Ovary (tissue), 9 donors: ENCODE results near the gene EIF2D. TPM values are rescaled to one million over a fixed set of nuclear protein-coding genes. Genes with fewer than 3 reads are reported as not detected.

Experiments
- DNase-seq, 5 donors: peaks; one replicate each; pipeline ENCODE4 v3.0.0-alpha.2; 2019 to 2020
- H3K27ac ChIP-seq, 2 donors: fragments of 200-600 bp; one replicate each; pipeline versions ENCODE4 v1.5.1 to v1.8.0; 2019 to 2022
- H3K27me3 ChIP-seq: fragments of 200-600 bp; one replicate; pipeline ENCODE4 v1.8.0; 2022
- H3K36me3 ChIP-seq: fragments of 200-600 bp; sonication (generic); one replicate; pipeline ENCODE4 v1.5.1; 2019
- H3K4me1 ChIP-seq: one replicate; pipeline ENCODE4 v1.8.1; 2013; ENCODE audit warnings: mild to moderate bottlenecking, moderate library complexity; ENCODE audit not compliant: insufficient read depth
- H3K4me3 ChIP-seq: fragments of 200-600 bp; sonication (generic); one replicate; pipeline ENCODE4 v1.5.1; 2017
- H3K9me3 ChIP-seq, 2 donors: fragments of 200-600 bp in 1 of 2; sonication (generic) in 1 of 2; one replicate each; pipeline versions ENCODE4 v1.5.1 to v1.8.1; 2013 to 2019; ENCODE audit warnings: mild to moderate bottlenecking in 1 of 2, moderate library complexity in 1 of 2
- CTCF ChIP-seq, 3 donors: fragments of 450-650 bp in 2 of 3; fragments of 200-600 bp in 1 of 3; IDR thresholded peaks; one replicate each; pipeline versions ENCODE4 v1.5.1 to v1.8.0; 2016 to 2022; ENCODE audit warnings: antibody characterized with exemption in 3 of 3, mild to moderate bottlenecking in 1 of 3
- EP300 ChIP-seq: sonication (generic); formaldehyde crosslinking; IDR thresholded peaks from one replicate; pipeline ENCODE4 v1.6.1; 2017; ENCODE audit warnings: antibody characterized with exemption
- POLR2A ChIP-seq: fragments of 450-650 bp; IDR thresholded peaks from one replicate; pipeline ENCODE4 v1.6.1; 2017; ENCODE audit warnings: antibody characterized with exemption, mild to moderate bottlenecking, moderate library complexity
- WGBS, 3 donors: extraction: QIAGEN DNeasy Blood & Tissue Kit in 1 of 3; methylation state at CpG; one replicate each; pipeline versions ENCODE4 v1.1.5 to v1.1.7; 2013 to 2017; 5-methylcytosine and 5-hydroxymethylcytosine counted together
- intact Hi-C, 4 donors: fragments of 100-400 bp; cut with DNase I; formaldehyde crosslinking; loops; one replicate each; pipeline versions ENCODE4 v1.11.0 to v1.15.1; 2022 to 2023
- polyA plus RNA-seq, 2 donors: library from polyadenylated mRNA; stranded (reverse); fragments of 200-250 nt in 1 of 2; fragments of 350-450 nt in 1 of 2; fragmentation: Illumina TruSeq in 1 of 2; extraction: RNeasy Lipid Tissue Mini Kit (QIAGEN cat#74804) in 1 of 2; gene quantifications; one replicate each; pipeline ENCODE4 v1.2.3, GENCODE V29; 2013 to 2014
- total RNA-seq, 7 donors: library from RNA; depleted of rRNA in 2 of 7; stranded (reverse); fragments of >200 nt in 2 of 7; fragmentation: NEBNext Ultra II Directional in 3 of 7; extraction: Animal tissue kit (Norgen Biotek cat#: 25700) in 3 of 7; gene quantifications; one replicate each; pipeline versions ENCODE4 v1.1.0 to v1.2.4, GENCODE V29; 2016 to 2023
- donor health status: DM: no; HTN: no; CAD: no; lungs with moderate emphysema.
- donor health status: DM: no; HTN: no; CAD: no.
- donor health status: Bipolar disorder and iron deficiency.
- donor health status: DM: yes; HTN: yes; CAD: no.
- donor health status: DM: no; HTN: no; CAD: no.
- donor health status: DM: yes; HTN: yes; CAD: no.

The EIF2D gene
- total and polyA plus RNA-seq, 9 donors, result 46.4 to 90.0 (median 61.0) TPM

- Histone ChIP-seq H3K4me3 (no peak overlapping the region), H3K27ac (peak overlapping the region; percentile 63 to 70), H3K9me3 (no peaks in the 10 kb centered on the region), H3K4me1 (peaks cover 6% of the 10 kb centered on the region), H3K36me3 (no peaks in the 10 kb centered on the region), H3K27me3 (no peaks in the 10 kb centered on the region)
- DNase-seq, result no peak
- intact Hi-C loops, result no loop called here
- TF ChIP-seq CTCF (IDR thresholded peaks at IDR 0.05) (no peak), EP300 (no peak)
- 48 to 65% (median 49%) methylated on average over 14 of the region's 14 CpGs for WGBS, 3 donors
Observed at GRCh38 chr1:206587904-206588303, 24.4 kb downstream of the EIF2D start.

- WGBS, 3 donors, result 79 to 90% (median 87%) methylated on average over 13 of the region's 13 CpGs
- Histone ChIP-seq H3K4me1 (peaks cover 6% of the 10 kb centered on the region), H3K27me3 (no peaks in the 10 kb centered on the region), H3K9me3 (no peaks in the 10 kb centered on the region), H3K36me3 (no peaks in the 10 kb centered on the region), H3K4me3 (no peak overlapping the region), H3K27ac (no peak overlapping the region)
- TF ChIP-seq POLR2A (no peak), CTCF (IDR thresholded peaks at IDR 0.05) (no peak), EP300 (no peak)
- no peak for DNase-seq
- intact Hi-C loops, result no loop called here
Observed at GRCh38 chr1:206586501-206587445, 25.5 kb downstream of the EIF2D start.

- Histone ChIP-seq H3K9me3 (no peaks in the 10 kb centered on the region), H3K4me1 (peaks cover 6% of the 10 kb centered on the region), H3K36me3 (no peaks in the 10 kb centered on the region), H3K4me3 (no peak overlapping the region), H3K27ac (no peak overlapping the region), H3K27me3 (no peaks in the 10 kb centered on the region)
- no peak for DNase-seq
- TF ChIP-seq EP300, result no peak
- no peak for TF ChIP-seq POLR2A
- TF ChIP-seq CTCF (IDR thresholded peaks at IDR 0.05), result no peak
- intact Hi-C loops, result loop anchor here in 3 of 4 donors (5.0 kb wide), 2 partner anchors 42 to 92 kb away; no protein-coding TSS in a partner anchor
- 73 to 86% (median 85%) methylated on average over 4 of the region's 4 CpGs for WGBS, 3 donors
Observed at GRCh38 chr1:206584683-206585082, 27.6 kb downstream of the EIF2D start.

GRCh38 chr1:206583707-206584648 lies 28.3 kb downstream of the EIF2D start:
- 81 to 88% (median 84%) methylated on average over 16 of the region's 16 CpGs for WGBS, 3 donors
- peak; percentile 57 to 78 (median 74) for DNase-seq
- Histone ChIP-seq H3K27ac (no peak overlapping the region), H3K36me3 (no peaks in the 10 kb centered on the region), H3K27me3 (no peaks in the 10 kb centered on the region), H3K4me1 (peaks cover 4% of the 10 kb centered on the region), H3K9me3 (no peaks in the 10 kb centered on the region), H3K4me3 (no peak overlapping the region)
- no peak for TF ChIP-seq POLR2A
- peak; percentile 48 to 63 (median 62) for TF ChIP-seq CTCF (IDR thresholded peaks at IDR 0.05)
- intact Hi-C loops, result loop anchor here in 3 of 4 donors (2.0 to 5.0 kb wide), 3 partner anchors 39 to 92 kb away; no protein-coding TSS in a partner anchor
